Smooth muscle cell (in vitro differentiated cells): ENCODE results near the gene OPHN1. TPM values are rescaled to one million over a fixed set of nuclear protein-coding genes. Genes with fewer than 3 reads are reported as not detected.

ENCODE experiments used
- DNase-seq: peaks from one replicate; lab custom pipeline; 2025; ENCODE audit not compliant: unreplicated experiment; lab: John Stamatoyannopoulos, UW
- H2AFZ ChIP-seq: fragments of 200-600 bp; sonication (generic); 2 replicates; pipeline ENCODE4 v1.6.0; 2016; ENCODE audit warnings: antibody characterized with exemption, low read depth, mild to moderate bottlenecking
- H3F3A ChIP-seq: fragments of 200-600 bp; sonication (generic); 2 replicates; pipeline ENCODE4 v1.6.0; 2017; ENCODE audit warnings: antibody characterized with exemption, low read depth
- H3K27ac ChIP-seq: fragments of 200-600 bp; sonication (generic); 2 replicates; pipeline ENCODE4 v1.5.1; 2016; ENCODE audit warnings: low read depth, mild to moderate bottlenecking
- H3K27me3 ChIP-seq: fragments of 200-600 bp; sonication (generic); 2 replicates; pipeline ENCODE4 v1.6.1; 2016; ENCODE audit warnings: low read depth, mild to moderate bottlenecking
- H3K36me3 ChIP-seq: fragments of 200-600 bp; sonication (generic); 2 replicates; pipeline ENCODE4 v1.5.1; 2016; ENCODE audit warnings: low read depth
- H3K4me1 ChIP-seq: fragments of 200-600 bp; sonication (generic); 2 replicates; pipeline ENCODE4 v1.5.1; 2016; ENCODE audit warnings: low read depth
- H3K4me2 ChIP-seq: fragments of 200-600 bp; sonication (generic); 2 replicates; pipeline ENCODE4 v1.6.0; 2016; ENCODE audit warnings: mild to moderate bottlenecking
- H3K4me3 ChIP-seq: fragments of 200-600 bp; sonication (generic); 2 replicates; pipeline ENCODE4 v1.5.1; 2016; ENCODE audit warnings: mild to moderate bottlenecking
- H3K79me2 ChIP-seq: fragments of 200-600 bp; sonication (generic); 2 replicates; pipeline ENCODE4 v1.6.0; 2016; ENCODE audit warnings: low read depth, mild to moderate bottlenecking
- H3K9ac ChIP-seq: fragments of 200-600 bp; sonication (generic); 2 replicates; pipeline ENCODE4 v1.6.0; 2016; ENCODE audit warnings: low read depth
- H3K9me3 ChIP-seq: fragments of 200-600 bp; sonication (generic); replicated peaks from 2 replicates; pipeline ENCODE4 v1.5.1; 2016; ENCODE audit warnings: low read depth
- H4K20me1 ChIP-seq: fragments of 200-600 bp; sonication (generic); 2 replicates; pipeline ENCODE4 v1.6.0; 2016; ENCODE audit warnings: low read depth
- CTCF ChIP-seq: fragments of 200-600 bp; sonication (generic); IDR thresholded peaks from 2 replicates; pipeline ENCODE4 v1.5.1; 2017; ENCODE audit warnings: borderline replicate concordance, mild to moderate bottlenecking, antibody characterized with exemption; ENCODE audit not compliant: insufficient read depth, poor library complexity, severe bottlenecking
- WGBS: methylation state at CpG from one replicate; pipeline ENCODE4 v1.1.7; 2016; ENCODE audit warnings: low lambda C conversion rate; 5-methylcytosine and 5-hydroxymethylcytosine counted together
- polyA plus RNA-seq: library from polyadenylated mRNA; unstranded; fragments of >200 nt; fragmentation: Nextera tagmentation; extraction: Ambion mirVana; gene quantifications from 2 replicates; pipeline ENCODE4 v1.2.1, GENCODE V29; 2016
- total RNA-seq: library from RNA; depleted of rRNA; stranded (reverse); fragments of >200 nt; gene quantifications from 2 replicates; pipeline ENCODE4 v1.2.3, GENCODE V29; 2014

Gene OPHN1
- total and polyA plus RNA-seq, 2 experiments from 2014 or later, result 1.1 to 2.3 TPM

GRCh38 chrX:68112321-68112720 is 321.0 kb downstream of the OPHN1 start:
- TF ChIP-seq CTCF, result no peak
- WGBS, result 57% methylated on average over 3 of the region's 3 CpGs

DNA sequence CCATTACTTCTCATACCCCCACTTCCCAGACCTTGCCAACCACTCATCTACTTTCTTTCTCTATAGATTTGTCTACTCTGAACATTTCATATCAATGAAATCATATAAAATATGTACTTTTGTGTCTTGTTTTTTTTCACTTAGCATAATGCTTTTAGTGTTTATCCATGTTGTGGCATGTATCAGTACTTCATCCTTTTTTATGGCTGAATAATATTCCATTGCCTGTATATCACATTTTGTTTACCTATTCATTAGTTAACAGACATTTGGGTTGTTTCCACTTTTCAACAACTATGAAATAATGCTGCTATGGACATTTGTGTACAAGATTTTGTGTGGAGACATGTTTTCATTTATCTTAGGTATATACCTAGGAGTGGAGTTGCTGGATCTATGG is 324.1 kb downstream of the OPHN1 start:
- Histone ChIP-seq H3K36me3 (no peaks in the 10 kb centered on the region), H3K4me2 (no peak overlapping the region), H3K79me2 (no peaks in the 10 kb centered on the region), H3K9ac (no peak overlapping the region), H3F3A (no peaks in the 10 kb centered on the region), H4K20me1 (no peaks in the 10 kb centered on the region), H3K4me3 (no peak overlapping the region), H3K27me3 (no peaks in the 10 kb centered on the region), H2AFZ (no peak overlapping the region), H3K9me3 (no peaks in the 10 kb centered on the region), H3K27ac (no peak overlapping the region), H3K4me1 (no peaks in the 10 kb centered on the region)
- no peak for TF ChIP-seq CTCF
- DNase-seq, result no peak

More at GRCh38 chrX:68112321-68112720, 321.0 kb downstream of the OPHN1 start:
- DNase-seq, result no peak
- Histone ChIP-seq H3K27me3 (no peaks in the 10 kb centered on the region), H4K20me1 (no peaks in the 10 kb centered on the region), H3K4me2 (no peak overlapping the region), H3K4me1 (no peaks in the 10 kb centered on the region), H3K9me3 (no peaks in the 10 kb centered on the region), H3K36me3 (no peaks in the 10 kb centered on the region), H3K4me3 (no peak overlapping the region), H3K27ac (no peak overlapping the region), H2AFZ (no peak overlapping the region), H3K79me2 (no peaks in the 10 kb centered on the region), H3F3A (no peaks in the 10 kb centered on the region), H3K9ac (no peak overlapping the region)

- Histone ChIP-seq H3K9ac (no peak overlapping the region), H3K36me3 (no peaks in the 10 kb centered on the region), H3K79me2 (no peaks in the 10 kb centered on the region), H3K27ac (no peak overlapping the region), H2AFZ (no peak overlapping the region), H4K20me1 (no peaks in the 10 kb centered on the region), H3K4me1 (no peaks in the 10 kb centered on the region), H3K4me2 (no peak overlapping the region), H3F3A (no peaks in the 10 kb centered on the region), H3K27me3 (no peaks in the 10 kb centered on the region), H3K4me3 (no peak overlapping the region), H3K9me3 (no peaks in the 10 kb centered on the region)
- WGBS, result 70% methylated on average over 2 of the region's 2 CpGs
- TF ChIP-seq CTCF, result no peak
- DNase-seq, result no peak
Measured at GRCh38 chrX:68098431-68098830, 334.9 kb downstream of the OPHN1 start.

DNA sequence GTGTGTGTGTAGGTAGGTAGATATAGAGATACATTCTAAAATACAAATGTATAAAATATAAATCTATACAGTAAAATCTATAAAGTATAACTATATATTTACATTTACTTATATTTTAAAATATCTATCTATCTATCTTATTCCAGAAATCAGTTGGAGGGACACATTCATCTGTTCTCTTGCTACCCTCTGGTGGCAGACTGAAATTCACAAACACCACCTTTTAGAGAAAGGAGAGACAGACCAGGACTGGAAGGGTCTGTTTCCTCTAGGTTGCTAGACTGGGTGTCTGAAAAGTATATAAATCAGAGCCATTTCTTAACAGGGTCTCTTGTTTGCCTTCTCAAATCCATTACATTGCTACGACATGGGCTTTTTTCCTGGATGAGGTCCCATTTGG is 343.0 kb downstream of the OPHN1 start:
- no peaks in the 10 kb centered on the region for H3K9me3 ChIP-seq
- H3K79me2 ChIP-seq, result no peaks in the 10 kb centered on the region
- H2AFZ ChIP-seq, result no peak overlapping the region
- H3K4me2 ChIP-seq, result no peak overlapping the region
- H4K20me1 ChIP-seq, result no peaks in the 10 kb centered on the region
- no peaks in the 10 kb centered on the region for H3F3A ChIP-seq
- no peaks in the 10 kb centered on the region for H3K4me1 ChIP-seq
- 65% methylated on average over 1 of the region's 1 CpG for WGBS
- peak; percentile 10 for TF ChIP-seq CTCF
- H3K36me3 ChIP-seq, result no peaks in the 10 kb centered on the region
- no peaks in the 10 kb centered on the region for H3K27me3 ChIP-seq
- no peak overlapping the region for H3K9ac ChIP-seq
- H3K27ac ChIP-seq, result no peak overlapping the region
- DNase-seq, result no peak
- no peak overlapping the region for H3K4me3 ChIP-seq
